HepG2 (cell line): ENCODE results near the gene NRBP1. TPM values are rescaled to one million over a fixed set of nuclear protein-coding genes. Genes with fewer than 3 reads are reported as not detected.
A peak's percentile ranks its signal among the peaks of the same experiment; 100 is the strongest.

Source experiments
- AKAP8 ChIP-seq: sonication (generic); formaldehyde crosslinking; IDR thresholded peaks from 2 replicates; pipeline ENCODE4 v1.5.1; 2020; ENCODE audit warnings: mild to moderate bottlenecking, missing genetic modification reagents
- CCDC6 ChIP-seq: sonication (generic); formaldehyde crosslinking; IDR thresholded peaks from 2 replicates; pipeline ENCODE4 v1.8.1; 2022; ENCODE audit warnings: mild to moderate bottlenecking, missing genetic modification reagents, moderate library complexity
- GATA4 ChIP-seq: sonication (generic); IDR thresholded peaks from 2 replicates; pipeline ENCODE4 v1.6.1; 2016; ENCODE audit warnings: antibody characterized with exemption, low read depth, borderline replicate concordance
- JUN ChIP-seq: sonication (generic); formaldehyde crosslinking; IDR thresholded peaks from 2 replicates; pipeline ENCODE4 v1.4.0; 2020; ENCODE audit warnings: mild to moderate bottlenecking, missing genetic modification reagents
- KIAA2018 ChIP-seq: sonication (generic); formaldehyde crosslinking; IDR thresholded peaks from 2 replicates; pipeline ENCODE4 v1.5.0; 2020; ENCODE audit warnings: mild to moderate bottlenecking, missing genetic modification reagents, borderline replicate concordance
- RBFOX2 ChIP-seq: fragments of 200-400 bp; formaldehyde crosslinking; IDR thresholded peaks from 2 replicates; pipeline ENCODE4 v1.6.1; 2017; ENCODE audit warnings: low read depth, mild to moderate bottlenecking, low read length
- SMYD3 ChIP-seq: sonication (generic); formaldehyde crosslinking; IDR thresholded peaks from 2 replicates; pipeline ENCODE4 v1.8.1; 2023; ENCODE audit warnings: mild to moderate bottlenecking, missing genetic modification reagents
- SP140L ChIP-seq: sonication (generic); formaldehyde crosslinking; IDR thresholded peaks from 2 replicates; pipeline ENCODE4 v1.4.0; 2020; ENCODE audit warnings: missing genetic modification reagents, borderline replicate concordance
- ZMYM2 ChIP-seq: sonication (generic); formaldehyde crosslinking; IDR thresholded peaks from 2 replicates; pipeline ENCODE4 v1.8.0; 2022; ENCODE audit warnings: mild to moderate bottlenecking, missing genetic modification reagents
- ZNF451 ChIP-seq: sonication (generic); formaldehyde crosslinking; IDR thresholded peaks from 2 replicates; pipeline ENCODE4 v1.5.0; 2020; ENCODE audit warnings: mild to moderate bottlenecking, missing genetic modification reagents
- ZNF558 ChIP-seq: sonication (generic); formaldehyde crosslinking; IDR thresholded peaks from 2 replicates; pipeline ENCODE4 v1.9.0; 2022; ENCODE audit warnings: mild to moderate bottlenecking, missing genetic modification reagents, borderline replicate concordance
- ZSCAN31 ChIP-seq: sonication (generic); formaldehyde crosslinking; IDR thresholded peaks from 2 replicates; pipeline ENCODE4 v1.5.0; 2020; ENCODE audit warnings: low read depth, mild to moderate bottlenecking, missing genetic modification reagents
- polyA plus RNA-seq, 8 experiments: library from polyadenylated mRNA; depleted of rRNA in 3 of 8; stranded (reverse) in 7 of 8; unstranded in 1 of 8; fragments of >200 nt; fragmentation: Illumina TruSeq in 4 of 8; extraction: Trizol in 4 of 8; gene quantifications; 2 replicates each; pipeline versions ENCODE4 v1.2.1 to v1.2.3, GENCODE V29; 2011 to 2016; ENCODE audit warnings: low read depth in 4 of 8, missing spikeins in 1 of 8, mixed read lengths in 1 of 8; ENCODE audit not compliant: insufficient read depth in 1 of 8
- total RNA-seq, 5 experiments: library from RNA; depleted of rRNA; stranded (reverse); fragments of >200 nt; fragmentation: Illumina TruSeq; extraction: Trizol; gene quantifications; 2 replicates each; pipeline ENCODE4 v1.2.3, GENCODE V29; 2016; ENCODE audit warnings: low read depth in 1 of 5
- TF ChIP-seq, protein P1 (sequence below): sonication (generic); formaldehyde crosslinking; IDR thresholded peaks from 2 replicates; pipeline ENCODE4 v1.4.0; 2020; ENCODE audit warnings: missing genetic modification reagents, borderline replicate concordance
- TF ChIP-seq, protein P2 (sequence below): sonication (generic); formaldehyde crosslinking; IDR thresholded peaks from 2 replicates; pipeline ENCODE4 v1.4.0; 2020; ENCODE audit warnings: missing genetic modification reagents, borderline replicate concordance

The NRBP1 gene
- total and polyA plus RNA-seq, 2 of the 13 experiments (the other 11 are each of a cell fraction or from before 2014, with no cell fraction given) = 165 to 240 TPM

GRCh38 chr2:27379836-27380625 lies 48.4 kb upstream of the NRBP1 start (continued):
- TF ChIP-seq KIAA2018 (CRISPR knock-in tag) (no peak), JUN (CRISPR knock-in tag) (0 out of 2 replicates have a peak, but pooled peaks have one; percentile 60), ZMYM2 (CRISPR knock-in tag) (0 out of 2 replicates have a peak, but pooled peaks have one; percentile 18), SMYD3 (CRISPR knock-in tag) (no peak), ZNF558 (CRISPR knock-in tag) (0 out of 2 replicates have a peak, but pooled peaks have one; percentile 31), ZNF451 (no peak), CCDC6 (CRISPR knock-in tag) (no peak), RBFOX2 (no peak; the same call in 1 of the 2 replicates), GATA4 (no peak), AKAP8 (CRISPR knock-in tag) (peak; percentile 93), SP140L (CRISPR knock-in tag) (no peak), ZSCAN31 (0 out of 2 replicates have a peak, but pooled peaks have one; percentile 11)
- TF ChIP-seq, protein P1, sequence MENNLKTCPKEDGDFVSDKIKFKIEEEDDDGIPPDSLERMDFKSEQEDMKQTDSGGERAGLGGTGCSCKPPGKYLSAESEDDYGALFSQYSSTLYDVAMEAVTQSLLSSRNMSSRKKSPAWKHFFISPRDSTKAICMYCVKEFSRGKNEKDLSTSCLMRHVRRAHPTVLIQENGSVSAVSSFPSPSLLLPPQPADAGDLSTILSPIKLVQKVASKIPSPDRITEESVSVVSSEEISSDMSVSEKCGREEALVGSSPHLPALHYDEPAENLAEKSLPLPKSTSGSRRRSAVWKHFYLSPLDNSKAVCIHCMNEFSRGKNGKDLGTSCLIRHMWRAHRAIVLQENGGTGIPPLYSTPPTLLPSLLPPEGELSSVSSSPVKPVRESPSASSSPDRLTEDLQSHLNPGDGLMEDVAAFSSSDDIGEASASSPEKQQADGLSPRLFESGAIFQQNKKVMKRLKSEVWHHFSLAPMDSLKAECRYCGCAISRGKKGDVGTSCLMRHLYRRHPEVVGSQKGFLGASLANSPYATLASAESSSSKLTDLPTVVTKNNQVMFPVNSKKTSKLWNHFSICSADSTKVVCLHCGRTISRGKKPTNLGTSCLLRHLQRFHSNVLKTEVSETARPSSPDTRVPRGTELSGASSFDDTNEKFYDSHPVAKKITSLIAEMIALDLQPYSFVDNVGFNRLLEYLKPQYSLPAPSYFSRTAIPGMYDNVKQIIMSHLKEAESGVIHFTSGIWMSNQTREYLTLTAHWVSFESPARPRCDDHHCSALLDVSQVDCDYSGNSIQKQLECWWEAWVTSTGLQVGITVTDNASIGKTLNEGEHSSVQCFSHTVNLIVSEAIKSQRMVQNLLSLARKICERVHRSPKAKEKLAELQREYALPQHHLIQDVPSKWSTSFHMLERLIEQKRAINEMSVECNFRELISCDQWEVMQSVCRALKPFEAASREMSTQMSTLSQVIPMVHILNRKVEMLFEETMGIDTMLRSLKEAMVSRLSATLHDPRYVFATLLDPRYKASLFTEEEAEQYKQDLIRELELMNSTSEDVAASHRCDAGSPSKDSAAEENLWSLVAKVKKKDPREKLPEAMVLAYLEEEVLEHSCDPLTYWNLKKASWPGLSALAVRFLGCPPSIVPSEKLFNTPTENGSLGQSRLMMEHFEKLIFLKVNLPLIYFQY (CRISPR knock-in tag) = 0 out of 2 replicates have a peak, but pooled peaks have one; percentile 28
- TF ChIP-seq, protein P2, sequence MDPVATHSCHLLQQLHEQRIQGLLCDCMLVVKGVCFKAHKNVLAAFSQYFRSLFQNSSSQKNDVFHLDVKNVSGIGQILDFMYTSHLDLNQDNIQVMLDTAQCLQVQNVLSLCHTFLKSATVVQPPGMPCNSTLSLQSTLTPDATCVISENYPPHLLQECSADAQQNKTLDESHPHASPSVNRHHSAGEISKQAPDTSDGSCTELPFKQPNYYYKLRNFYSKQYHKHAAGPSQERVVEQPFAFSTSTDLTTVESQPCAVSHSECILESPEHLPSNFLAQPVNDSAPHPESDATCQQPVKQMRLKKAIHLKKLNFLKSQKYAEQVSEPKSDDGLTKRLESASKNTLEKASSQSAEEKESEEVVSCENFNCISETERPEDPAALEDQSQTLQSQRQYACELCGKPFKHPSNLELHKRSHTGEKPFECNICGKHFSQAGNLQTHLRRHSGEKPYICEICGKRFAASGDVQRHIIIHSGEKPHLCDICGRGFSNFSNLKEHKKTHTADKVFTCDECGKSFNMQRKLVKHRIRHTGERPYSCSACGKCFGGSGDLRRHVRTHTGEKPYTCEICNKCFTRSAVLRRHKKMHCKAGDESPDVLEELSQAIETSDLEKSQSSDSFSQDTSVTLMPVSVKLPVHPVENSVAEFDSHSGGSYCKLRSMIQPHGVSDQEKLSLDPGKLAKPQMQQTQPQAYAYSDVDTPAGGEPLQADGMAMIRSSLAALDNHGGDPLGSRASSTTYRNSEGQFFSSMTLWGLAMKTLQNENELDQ (CRISPR knock-in tag) = no peak
